Measurements from ENCODE around the gene WDR45B. TPM values are rescaled to one million over a fixed set of nuclear protein-coding genes. Genes with fewer than 3 reads are reported as not detected.
"Not testable (repeated sequence)": the region's sequence is repeated elsewhere in the genome, so short reads cannot be mapped to it uniquely, and the experiment has no call there.

WDR45B gene
- total RNA-seq, 2 experiments from 2014 or later, result 127 to 132 TPM

- peaks cover 22% of the 10 kb centered on the region for H3K36me3 Mint-ChIP-seq (ENCODE audit: low read depth)
- TF ChIP-seq CTCF (IDR thresholded peaks at IDR 0.05), result no peak
- H3K9me3 Mint-ChIP-seq, result no peaks in the 10 kb centered on the region
- no peak overlapping the region for H3K27ac Mint-ChIP-seq
- CTCF ChIA-PET, result interaction anchor here (0.9 kb wide), 1 partner anchor 27 kb away, joined by 3 read pairs; no protein-coding TSS in a partner anchor
- DNase-seq, result no peak
- intact Hi-C loops (cut with micrococcal nuclease), result no loop called here
- POLR2A ChIA-PET, result interaction anchor here (0.6 kb wide), 1 partner anchor 318 kb away, joined by 3 read pairs; no protein-coding TSS in a partner anchor
- no peak overlapping the region for H3K4me3 Mint-ChIP-seq
- H3K4me1 Mint-ChIP-seq (ENCODE audit: low read depth), result peaks cover 13% of the 10 kb centered on the region
- ATAC-seq, result no peak
- H3K27me3 Mint-ChIP-seq, result no peaks in the 10 kb centered on the region
Measured at GRCh38 chr17:82582213-82582612, 66.0 kb downstream of the WDR45B start.

GRCh38 chr17:82579969-82580368 lies 68.3 kb downstream of the WDR45B start:
- DNase-seq; intact Hi-C loops (cut with micrococcal nuclease); H3K27ac Mint-ChIP-seq: not testable (repeated sequence)

GRCh38 chr17:82577300-82577699 lies 70.9 kb downstream of the WDR45B start:
- CTCF ChIA-PET, result interaction anchor here (0.6 to 1.1 kb wide), 2 partner anchors 22 to 110 kb away, joined by 3 to 4 read pairs; no protein-coding TSS in a partner anchor
- Mint-ChIP-seq H3K36me3 (ENCODE audit: low read depth) (peaks cover 17% of the 10 kb centered on the region), H3K4me1 (ENCODE audit: low read depth) (no peaks in the 10 kb centered on the region), H3K27ac (no peak overlapping the region), H3K27me3 (no peaks in the 10 kb centered on the region), H3K4me3 (no peak overlapping the region), H3K9me3 (no peaks in the 10 kb centered on the region)
- POLR2A ChIA-PET, result no interaction called here
- no peak for TF ChIP-seq CTCF (IDR thresholded peaks at IDR 0.05)
- DNase-seq (no peak), ATAC-seq (no peak)
- intact Hi-C loops (cut with micrococcal nuclease), result no loop called here

More at GRCh38 chr17:82579969-82580368, 68.3 kb downstream of the WDR45B start:
- H3K4me1 Mint-ChIP-seq (ENCODE audit: low read depth); ATAC-seq; POLR2A ChIA-PET; H3K4me3 Mint-ChIP-seq; H3K27me3 Mint-ChIP-seq; H3K9me3 Mint-ChIP-seq: not testable (repeated sequence)
- peaks cover 18% of the 10 kb centered on the region for H3K36me3 Mint-ChIP-seq (ENCODE audit: low read depth)
- CTCF ChIA-PET, result interaction anchor here (0.5 to 1.4 kb wide), 2 partner anchors 13 to 26 kb away, joined by 3 to 4 read pairs; no protein-coding TSS in a partner anchor

- ChIA-PET CTCF (interaction anchor here (2.1 kb wide), 1 partner anchor 22 kb away, joined by 7 read pairs; no protein-coding TSS in a partner anchor), POLR2A (interaction anchor here (1.4 kb wide), 1 partner anchor 29 kb away, joined by 3 read pairs; no protein-coding TSS in a partner anchor)
- H3K4me3 Mint-ChIP-seq; H3K9me3 Mint-ChIP-seq; DNase-seq; H3K4me1 Mint-ChIP-seq (ENCODE audit: low read depth); H3K27me3 Mint-ChIP-seq; ATAC-seq; H3K27ac Mint-ChIP-seq; intact Hi-C loops (cut with micrococcal nuclease): not testable (repeated sequence)
- peaks cover 23% of the 10 kb centered on the region for H3K36me3 Mint-ChIP-seq (ENCODE audit: low read depth)
Measured at GRCh38 chr17:82575581-82576221, 72.5 kb downstream of the WDR45B start.

- Mint-ChIP-seq H3K36me3 (ENCODE audit: low read depth) (peaks cover 31% of the 10 kb centered on the region), H3K9me3 (no peaks in the 10 kb centered on the region)
- CTCF ChIA-PET, result interaction anchor here (2.1 kb wide), 1 partner anchor 20 kb away, joined by 7 read pairs; no protein-coding TSS in a partner anchor
Measured at GRCh38 chr17:82574041-82574440, 74.2 kb downstream of the WDR45B start.

More at GRCh38 chr17:82574041-82574440, 74.2 kb downstream of the WDR45B start:
- Mint-ChIP-seq H3K27me3 (no peaks in the 10 kb centered on the region), H3K27ac (no peak overlapping the region), H3K4me3 (no peak overlapping the region), H3K4me1 (ENCODE audit: low read depth) (no peaks in the 10 kb centered on the region)
- ATAC-seq (no peak), DNase-seq (no peak)
- TF ChIP-seq CTCF (IDR thresholded peaks at IDR 0.05), result no peak
- intact Hi-C loops (cut with micrococcal nuclease), result no loop called here
- POLR2A ChIA-PET, result no interaction called here
